ENCODE measurements around the gene INIP. TPM values are rescaled to one million over a fixed set of nuclear protein-coding genes. Genes with fewer than 3 reads are reported as not detected.

INIP gene, protein sequence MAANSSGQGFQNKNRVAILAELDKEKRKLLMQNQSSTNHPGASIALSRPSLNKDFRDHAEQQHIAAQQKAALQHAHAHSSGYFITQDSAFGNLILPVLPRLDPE
- 25.4 TPM for total RNA-seq

DNA sequence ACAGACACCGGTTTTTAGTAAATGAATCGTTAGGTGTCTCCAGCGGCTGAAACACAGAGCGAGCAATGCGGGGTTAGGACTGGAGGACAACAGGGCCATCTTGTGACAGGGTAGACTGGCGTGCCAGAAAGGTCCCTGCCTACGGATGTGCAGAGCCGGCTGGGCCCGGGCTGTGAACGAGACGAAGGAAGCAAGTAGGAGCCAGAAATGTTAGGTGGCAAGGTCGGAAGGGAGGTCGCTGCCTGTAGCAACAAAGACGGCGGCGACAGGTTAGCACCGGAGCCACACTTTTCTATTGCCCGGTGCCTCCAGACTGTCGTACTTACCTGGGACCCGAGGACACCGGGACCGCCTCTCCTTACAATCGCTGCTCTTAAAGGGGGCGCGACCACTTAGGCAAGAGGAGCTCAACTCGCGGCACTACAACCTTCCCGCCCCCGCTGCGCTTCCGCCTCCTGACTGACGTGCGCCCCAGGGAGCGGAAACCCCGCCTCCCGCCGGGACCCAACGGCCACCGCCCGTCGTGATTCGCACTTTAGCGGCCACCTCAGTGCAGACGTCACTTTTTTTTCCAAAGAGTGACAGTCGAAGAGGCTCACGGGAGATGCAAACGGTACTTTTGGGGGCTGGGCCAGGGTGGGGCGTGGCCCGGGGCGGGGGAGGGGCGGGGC, at the start of gene INIP:
Gene INIP, minus strand, starts transcription at position 457 of the 671 bp plus-strand sequence. CDS start 1,632 bp downstream, outside the sequence.

DNA sequence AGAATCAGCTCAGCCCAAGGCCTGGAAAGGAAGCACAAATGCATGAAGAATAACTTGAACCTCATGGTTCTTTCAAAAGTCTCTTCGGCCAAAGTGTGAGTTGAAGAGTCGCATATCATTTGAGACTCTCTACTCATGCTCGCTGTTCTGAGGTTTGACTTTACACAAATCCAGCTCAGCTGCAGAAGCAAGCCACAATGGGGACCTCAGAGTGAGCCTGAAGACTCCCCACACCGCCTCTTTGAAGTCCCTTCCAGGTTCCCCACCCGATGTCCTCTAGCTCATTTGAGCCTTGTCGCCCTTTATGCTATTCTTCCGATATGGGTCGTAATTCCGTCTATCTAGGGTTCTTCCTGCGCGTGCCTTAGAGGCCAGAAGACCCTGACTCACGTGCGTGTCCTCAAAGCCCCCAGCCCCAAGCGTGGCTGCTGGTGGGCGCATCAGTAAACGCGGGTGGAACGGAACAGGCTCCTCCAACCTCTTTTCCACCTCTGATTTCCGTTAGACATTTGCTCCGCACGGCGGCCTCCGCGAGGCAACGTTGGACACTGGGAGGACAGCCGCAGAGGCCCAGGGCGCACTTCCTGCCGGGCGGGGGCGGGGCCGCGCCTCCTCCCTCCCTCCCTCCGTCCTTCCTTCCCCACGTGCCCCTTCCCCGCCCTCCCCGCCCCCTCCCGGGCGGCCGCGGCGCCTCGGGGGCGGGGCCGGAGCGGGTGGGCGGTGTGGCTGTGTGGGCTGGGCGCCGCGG, 32.3 kb upstream of the INIP start, which contains the start of gene SNX30:
Gene SNX30, plus strand, starts transcription at position 745 of the 748 bp plus-strand sequence. CDS start 242 bp downstream, outside the sequence.

Other genes starting within 250 kb of the INIP start
- 31.6 TPM for gene KIAA1958, start 231.3 kb downstream of the INIP start, total RNA-seq
- 29.7 TPM for gene SNX30, start 32.6 kb upstream of the INIP start, total RNA-seq
- not detected for gene SLC46A2, start 172.8 kb upstream of the INIP start, total RNA-seq

All from parietal lobe (tissue), 1 donor.